Measurements from ENCODE around the gene EPB41L2.

EPB41L2 gene

GRCh38 chr6:131001111-131001736 is 61.8 kb downstream of the EPB41L2 start:
- TF ChIP-seq CTCF (IDR thresholded peaks at IDR 0.05; ENCODE audit: extremely low read depth, missing control alignments): no peak
- DNase-seq (ENCODE audit: low spot score): no peak

GRCh38 chr6:131000544-131000943 is 62.5 kb downstream of the EPB41L2 start:
- no peak for DNase-seq (ENCODE audit: low spot score)
- no peak for TF ChIP-seq CTCF (IDR thresholded peaks at IDR 0.05; ENCODE audit: extremely low read depth, missing control alignments)

GRCh38 chr6:130997061-130997753 is 65.8 kb downstream of the EPB41L2 start:
- no peak for DNase-seq (ENCODE audit: low spot score)
- no peak for TF ChIP-seq CTCF (IDR thresholded peaks at IDR 0.05; ENCODE audit: extremely low read depth, missing control alignments)

GRCh38 chr6:130996635-130997034 is 66.4 kb downstream of the EPB41L2 start:
- DNase-seq (ENCODE audit: low spot score): no peak
- no peak for TF ChIP-seq CTCF (IDR thresholded peaks at IDR 0.05; ENCODE audit: extremely low read depth, missing control alignments)

DNA sequence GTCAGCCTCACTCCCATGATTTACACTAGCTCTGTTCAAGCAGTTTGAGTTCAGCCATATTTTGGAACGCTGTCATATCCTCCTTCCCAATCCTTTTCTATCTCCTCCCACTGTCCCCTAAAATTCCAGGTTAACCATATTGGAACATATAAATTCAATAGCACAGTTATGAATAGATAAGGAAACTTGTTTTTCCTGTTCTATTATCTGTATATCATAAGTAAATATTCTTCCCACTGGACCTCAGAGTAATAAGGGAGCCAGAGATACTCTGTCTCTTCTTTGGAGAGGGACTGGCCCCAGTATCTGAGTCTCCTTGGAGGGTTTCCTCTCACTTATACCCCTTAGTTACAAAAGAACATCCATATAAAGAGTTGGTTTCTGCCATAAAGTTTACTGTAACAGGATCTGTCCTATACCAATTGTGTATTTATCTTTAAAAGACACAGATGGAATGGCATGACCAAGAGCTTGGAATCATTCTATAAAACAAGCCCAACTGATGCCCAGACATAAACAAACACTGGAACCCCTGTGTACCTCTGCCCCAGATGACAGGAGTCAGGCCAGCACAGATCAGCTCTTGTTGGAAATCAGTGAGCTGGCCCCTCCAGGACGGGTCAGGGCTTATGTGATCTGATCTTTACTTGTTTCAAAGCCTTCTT is 67.1 kb downstream of the EPB41L2 start:
- TF ChIP-seq CTCF (IDR thresholded peaks at IDR 0.05; ENCODE audit: extremely low read depth, missing control alignments): no peak
- no peak for DNase-seq (ENCODE audit: low spot score)

GRCh38 chr6:130994319-130995097 is 68.5 kb downstream of the EPB41L2 start:
- no peak for TF ChIP-seq CTCF (IDR thresholded peaks at IDR 0.05; ENCODE audit: extremely low read depth, missing control alignments)
- DNase-seq (ENCODE audit: low spot score): no peak

All from GM20000 (cell line).